ENCODE measurements around the gene IL2RA.

- TF ChIP-seq CTCF (IDR thresholded peaks at IDR 0.05): no peak
- no peak for TF ChIP-seq POLR2A (IDR thresholded peaks at IDR 0.05)
- TF ChIP-seq EP300 (IDR thresholded peaks at IDR 0.05; ENCODE audit: low read depth): no peak
These were observed 7.3 kb downstream of the IL2RA start for GRCh38 chr10:6054884-6055283.
